Vagina (tissue), 2 donors: ENCODE measurements around the gene RIN3.

Experiments
- POLR2A ChIP-seq, 2 donors: fragments of 450-650 bp; IDR thresholded peaks; one replicate each; pipeline ENCODE4 v1.6.1; 2017; ENCODE audit warnings: antibody characterized with exemption in 2 of 2, mild to moderate bottlenecking in 2 of 2, moderate library complexity in 2 of 2
- TF ChIP-seq, protein P1 (sequence below), 3 experiments: fragments of 450-650 bp in 2 of 3; fragments of 200-600 bp in 1 of 3; sonication (generic) in 1 of 3; IDR thresholded peaks; one replicate each; pipeline ENCODE4 v1.5.1; 2017 to 2019; ENCODE audit warnings: antibody characterized with exemption in 3 of 3, mild to moderate bottlenecking in 2 of 3, moderate library complexity in 2 of 3

DNA sequence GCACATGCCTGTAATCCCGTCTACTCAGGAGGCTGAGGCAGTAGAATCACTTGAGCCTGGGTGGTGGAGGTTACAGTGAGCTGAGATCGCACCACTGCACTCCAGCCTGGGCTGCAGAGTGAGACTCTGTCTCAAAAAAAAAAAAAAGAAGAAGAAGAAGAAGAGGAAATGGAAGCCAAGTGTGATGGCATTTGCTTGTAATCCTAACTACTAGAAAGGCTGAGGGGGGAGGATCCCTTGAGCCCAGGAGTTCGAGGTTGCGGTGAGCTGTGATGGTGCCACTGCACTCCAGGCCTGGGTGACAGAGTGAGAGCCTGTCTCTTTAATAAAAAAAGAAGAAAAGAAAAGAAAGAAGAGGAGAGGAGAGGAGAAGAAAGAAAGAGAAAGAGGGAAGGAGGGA is 182.8 kb downstream of the RIN3 start:
- TF ChIP-seq, protein P1, sequence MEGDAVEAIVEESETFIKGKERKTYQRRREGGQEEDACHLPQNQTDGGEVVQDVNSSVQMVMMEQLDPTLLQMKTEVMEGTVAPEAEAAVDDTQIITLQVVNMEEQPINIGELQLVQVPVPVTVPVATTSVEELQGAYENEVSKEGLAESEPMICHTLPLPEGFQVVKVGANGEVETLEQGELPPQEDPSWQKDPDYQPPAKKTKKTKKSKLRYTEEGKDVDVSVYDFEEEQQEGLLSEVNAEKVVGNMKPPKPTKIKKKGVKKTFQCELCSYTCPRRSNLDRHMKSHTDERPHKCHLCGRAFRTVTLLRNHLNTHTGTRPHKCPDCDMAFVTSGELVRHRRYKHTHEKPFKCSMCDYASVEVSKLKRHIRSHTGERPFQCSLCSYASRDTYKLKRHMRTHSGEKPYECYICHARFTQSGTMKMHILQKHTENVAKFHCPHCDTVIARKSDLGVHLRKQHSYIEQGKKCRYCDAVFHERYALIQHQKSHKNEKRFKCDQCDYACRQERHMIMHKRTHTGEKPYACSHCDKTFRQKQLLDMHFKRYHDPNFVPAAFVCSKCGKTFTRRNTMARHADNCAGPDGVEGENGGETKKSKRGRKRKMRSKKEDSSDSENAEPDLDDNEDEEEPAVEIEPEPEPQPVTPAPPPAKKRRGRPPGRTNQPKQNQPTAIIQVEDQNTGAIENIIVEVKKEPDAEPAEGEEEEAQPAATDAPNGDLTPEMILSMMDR (IDR thresholded peaks at IDR 0.05), result no peak
- TF ChIP-seq POLR2A (IDR thresholded peaks at IDR 0.05), result no peak
